GM10248 (cell line): ENCODE measurements around the gene AARS1.
"Not testable (repeated sequence)": the region's sequence is repeated elsewhere in the genome, so short reads cannot be mapped to it uniquely, and the experiment has no call there.

Experiments used
- CTCF ChIA-PET: fragments of 300-600 bp; sonication (Branson Sonifier 250); formaldehyde crosslinking; extraction: SDS; loops from one replicate; lab custom pipeline; 2021; ENCODE audit warnings: antibody characterized with exemption; lab: Yijun Ruan, JAX
- POLR2A ChIA-PET: fragments of 350-650 bp; sonication (Branson Sonifier 250); formaldehyde crosslinking; extraction: SDS; loops from one replicate; lab custom pipeline; 2020; ENCODE audit warnings: antibody characterized with exemption; lab: Yijun Ruan, JAX
- DNase-seq: peaks from one replicate; pipeline ENCODE4 v3.0.0; 2012; ENCODE audit errors: extremely low spot score
- TF ChIP-seq, protein P1 (sequence below): IDR thresholded peaks from 2 replicates; pipeline ENCODE4 v1.5.1; 2012; ENCODE audit warnings: mild to moderate bottlenecking, low read depth; ENCODE audit errors: extremely low read depth, missing control alignments, control extremely low read depth

Gene AARS1

DNA sequence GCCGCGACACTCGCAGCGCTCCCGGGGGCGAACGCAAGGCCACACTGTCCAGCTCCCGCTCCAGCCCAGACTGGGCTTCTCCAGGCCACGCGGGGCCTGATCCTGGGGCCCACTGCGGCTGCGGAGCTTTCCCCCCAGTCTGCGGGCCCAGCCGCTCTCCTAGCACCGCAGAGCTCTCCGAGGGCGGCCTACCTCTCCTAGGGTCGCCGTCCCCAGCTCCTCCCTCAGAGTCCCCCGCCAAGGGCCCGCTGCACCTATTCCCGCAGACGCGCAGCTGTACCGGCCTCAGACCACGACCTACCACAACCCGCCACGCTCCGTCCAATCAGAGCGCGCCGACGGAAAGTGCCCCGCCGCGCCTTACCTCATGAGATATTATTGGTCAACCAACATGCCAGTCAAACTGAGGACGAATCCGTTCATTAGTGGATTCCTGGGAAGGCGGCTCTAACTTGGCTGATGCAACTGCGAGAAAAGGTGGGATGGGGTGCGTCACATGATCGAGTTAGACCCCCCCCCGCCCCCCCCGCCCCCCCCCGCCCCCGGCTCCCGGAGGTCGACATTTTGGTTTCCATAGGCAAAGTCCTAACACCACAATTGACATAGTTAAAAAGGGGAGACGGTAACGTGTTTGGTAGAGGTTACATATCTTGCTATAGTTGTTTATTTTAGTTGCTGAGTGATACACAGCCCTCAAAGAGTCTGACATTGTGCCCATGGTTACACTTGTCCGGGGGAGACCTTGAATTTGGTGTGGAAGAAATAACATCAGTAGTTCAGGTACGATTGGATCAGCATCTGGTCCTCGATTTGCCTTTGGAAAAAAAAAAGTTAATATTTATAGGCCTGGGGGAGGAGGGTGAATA is at the start of gene AARS1:
AARS1 (minus strand) TSS at position 278 of the 866 bp plus-strand sequence. CDS start 6,743 bp downstream, outside the sequence.
- ChIA-PET CTCF (interaction anchor here (0.7 to 1.9 kb wide), 7 partner anchors 22 to 365 kb away, joined by 3 to 5 read pairs (median 4); no protein-coding TSS in a partner anchor), POLR2A (interaction anchor here (0.6 to 1.5 kb wide), 6 partner anchors 9 to 692 kb away, joined by 3 to 9 read pairs (median 4); partner anchors contain the start of genes DDX19A, DDX19B and EXOSC6)
- TF ChIP-seq, protein P1, sequence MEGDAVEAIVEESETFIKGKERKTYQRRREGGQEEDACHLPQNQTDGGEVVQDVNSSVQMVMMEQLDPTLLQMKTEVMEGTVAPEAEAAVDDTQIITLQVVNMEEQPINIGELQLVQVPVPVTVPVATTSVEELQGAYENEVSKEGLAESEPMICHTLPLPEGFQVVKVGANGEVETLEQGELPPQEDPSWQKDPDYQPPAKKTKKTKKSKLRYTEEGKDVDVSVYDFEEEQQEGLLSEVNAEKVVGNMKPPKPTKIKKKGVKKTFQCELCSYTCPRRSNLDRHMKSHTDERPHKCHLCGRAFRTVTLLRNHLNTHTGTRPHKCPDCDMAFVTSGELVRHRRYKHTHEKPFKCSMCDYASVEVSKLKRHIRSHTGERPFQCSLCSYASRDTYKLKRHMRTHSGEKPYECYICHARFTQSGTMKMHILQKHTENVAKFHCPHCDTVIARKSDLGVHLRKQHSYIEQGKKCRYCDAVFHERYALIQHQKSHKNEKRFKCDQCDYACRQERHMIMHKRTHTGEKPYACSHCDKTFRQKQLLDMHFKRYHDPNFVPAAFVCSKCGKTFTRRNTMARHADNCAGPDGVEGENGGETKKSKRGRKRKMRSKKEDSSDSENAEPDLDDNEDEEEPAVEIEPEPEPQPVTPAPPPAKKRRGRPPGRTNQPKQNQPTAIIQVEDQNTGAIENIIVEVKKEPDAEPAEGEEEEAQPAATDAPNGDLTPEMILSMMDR: no peak
- peak; percentile 97 for DNase-seq

DNA sequence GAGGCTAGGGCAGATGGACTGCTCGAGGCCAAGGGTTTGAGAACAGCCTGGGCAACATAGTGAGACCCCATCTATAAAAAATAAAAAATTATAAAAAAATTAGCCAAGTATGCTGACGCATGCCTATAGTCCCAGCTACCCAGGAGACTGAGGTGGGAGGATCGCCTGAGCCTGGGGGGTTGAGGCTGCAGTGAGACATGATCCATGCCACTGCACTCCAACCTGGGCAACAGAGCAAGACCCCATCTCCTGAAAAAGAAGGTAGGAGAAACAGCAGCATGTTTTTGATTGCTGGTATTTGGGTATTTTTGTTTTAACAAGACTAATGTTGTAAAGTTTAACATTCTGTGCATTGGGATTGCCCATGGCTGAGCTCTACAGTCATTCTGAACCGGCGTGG is 48.5 kb upstream of the AARS1 start:
- TF ChIP-seq, protein P1: no peak
- CTCF ChIA-PET: no interaction called here
- DNase-seq: no peak
- POLR2A ChIA-PET: no interaction called here

DNA sequence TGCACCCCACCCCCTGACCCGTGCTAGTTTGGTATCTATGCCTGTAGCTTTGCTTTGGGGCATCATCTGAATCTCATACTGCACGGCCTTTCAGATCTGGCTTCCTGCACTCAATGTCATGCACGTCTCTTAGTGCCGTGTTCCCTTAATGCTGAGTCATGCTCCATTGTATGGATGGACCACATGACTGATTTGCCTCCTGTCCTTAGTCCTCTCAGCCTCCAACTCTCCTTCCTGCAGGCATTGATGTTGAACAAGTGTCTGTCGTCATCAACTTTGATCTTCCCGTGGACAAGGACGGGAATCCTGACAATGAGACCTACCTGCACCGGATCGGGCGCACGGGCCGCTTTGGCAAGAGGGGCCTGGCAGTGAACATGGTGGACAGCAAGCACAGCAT is 43.4 kb upstream of the AARS1 start:
- POLR2A ChIA-PET, DNase-seq: not testable (repeated sequence)
- CTCF ChIA-PET: interaction anchor here (1.7 to 3.3 kb wide), 2 partner anchors 62 to 321 kb away, joined by 4 to 32 read pairs; no protein-coding TSS in a partner anchor

DNA sequence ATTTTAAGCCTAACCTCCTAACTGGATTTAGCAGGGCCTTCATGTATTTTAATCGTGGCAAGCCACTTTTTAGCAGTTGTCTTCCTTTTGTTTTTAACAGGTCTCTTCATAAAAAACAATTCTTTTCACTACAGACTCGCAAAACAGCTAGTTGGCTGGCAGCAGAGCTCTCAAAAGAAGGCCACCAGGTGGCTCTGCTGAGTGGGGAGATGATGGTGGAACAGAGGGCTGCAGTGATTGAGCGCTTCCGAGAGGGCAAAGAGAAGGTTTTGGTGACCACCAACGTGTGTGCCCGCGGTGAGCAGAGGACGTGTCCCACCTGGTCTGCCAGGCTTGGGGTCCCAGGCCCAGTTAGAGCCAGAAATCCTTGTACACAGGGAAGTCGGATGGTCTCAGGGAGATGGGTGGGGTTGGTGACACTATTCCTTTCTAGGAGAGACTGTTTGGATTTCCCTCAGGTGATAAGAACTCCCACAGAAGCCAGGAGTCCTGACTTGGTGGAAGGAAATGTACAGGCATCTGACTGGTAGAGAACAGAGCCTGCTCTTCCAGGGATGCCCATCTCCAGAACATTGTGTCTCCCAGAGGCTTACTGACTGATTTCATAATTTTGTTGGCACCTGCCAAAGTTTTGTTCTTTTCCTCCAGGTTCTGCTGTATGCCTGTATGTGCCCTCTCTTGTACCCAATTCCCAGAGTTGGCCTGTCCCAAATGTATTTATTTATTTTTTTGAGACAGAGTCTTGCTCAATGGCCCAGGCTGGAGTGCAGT is 42.5 kb upstream of the AARS1 start:
- CTCF ChIA-PET: interaction anchor here (0.9 to 3.3 kb wide), 8 partner anchors 8 to 322 kb away, joined by 3 to 32 read pairs (median 4); no protein-coding TSS in a partner anchor
- TF ChIP-seq, protein P1: peak; percentile 41
- no peak for DNase-seq
- POLR2A ChIA-PET: no interaction called here

DNA sequence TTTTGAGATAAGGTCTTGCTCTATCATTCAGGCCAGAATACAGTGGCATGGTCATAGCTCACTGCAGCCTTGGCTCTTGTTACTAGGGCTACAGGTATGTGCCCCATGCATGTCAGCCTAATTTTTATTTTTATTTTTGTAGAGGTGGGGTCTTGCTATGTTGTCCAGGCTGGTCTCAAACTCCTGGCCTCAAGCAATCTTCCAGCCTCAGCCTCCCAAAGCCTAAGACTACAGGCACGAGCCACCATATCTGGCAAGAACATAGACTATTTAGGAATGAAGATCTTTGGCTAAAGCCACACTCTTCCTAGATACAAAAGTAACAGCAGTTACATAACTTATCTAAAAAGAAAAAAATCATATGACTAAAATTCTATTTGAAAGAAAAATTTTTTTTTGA is 41.8 kb upstream of the AARS1 start:
- POLR2A ChIA-PET: no interaction called here
- TF ChIP-seq, protein P1: no peak
- no peak for DNase-seq
- CTCF ChIA-PET: interaction anchor here (0.9 to 3.3 kb wide), 8 partner anchors 9 to 322 kb away, joined by 3 to 32 read pairs (median 4); no protein-coding TSS in a partner anchor

DNA sequence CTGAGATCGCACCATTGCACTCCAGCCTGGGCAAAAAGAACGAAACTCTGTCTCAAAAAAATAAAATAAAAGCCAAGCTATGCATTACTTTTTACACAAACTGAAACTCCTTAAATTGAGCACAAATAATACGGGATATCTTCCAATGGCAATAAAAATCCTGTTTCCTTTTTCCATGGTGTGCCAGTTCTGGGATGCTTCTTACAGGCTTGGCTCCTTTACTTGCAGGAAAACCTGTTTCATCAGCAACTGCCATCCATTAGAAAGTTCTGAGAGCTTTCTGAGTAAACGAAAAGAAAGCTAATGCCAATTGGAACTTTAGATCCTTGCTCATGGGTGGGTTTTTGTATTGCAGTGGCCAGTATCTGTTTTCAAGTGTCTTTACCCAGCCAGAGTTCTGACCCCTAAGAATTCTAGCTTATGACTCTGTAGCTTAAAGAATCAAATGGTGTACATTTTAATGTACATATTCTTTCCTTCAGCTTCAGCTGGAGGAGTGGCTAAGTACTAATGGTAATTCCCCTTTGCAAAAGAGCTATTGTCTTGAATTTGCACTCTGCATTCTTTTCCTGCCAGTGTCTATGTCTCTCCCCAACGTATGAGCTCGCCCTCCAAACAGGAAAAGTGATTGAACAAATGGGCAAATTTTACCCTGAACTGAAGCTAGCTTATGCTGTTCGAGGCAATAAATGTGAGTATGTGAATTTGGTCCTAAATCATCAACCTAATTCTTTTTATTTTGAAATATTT is 35.9 kb upstream of the AARS1 start:
- TF ChIP-seq, protein P1: no peak
- ChIA-PET CTCF (interaction anchor here (0.6 to 3.4 kb wide), 12 partner anchors 9 to 329 kb away, joined by 3 to 11 read pairs (median 4); partner anchors contain the start of gene EXOSC6), POLR2A (interaction anchor here (1.1 kb wide), 1 partner anchor 22 kb away, joined by 5 read pairs; the partner anchor contains the start of gene DDX19A)
- DNase-seq: no peak
